GM03348 (cell line): ENCODE measurements around the gene AGO4.

Experiments used
- DNase-seq: peaks from one replicate; pipeline ENCODE4 v3.0.0; 2012; ENCODE audit warnings: low spot score

AGO4 gene

DNA sequence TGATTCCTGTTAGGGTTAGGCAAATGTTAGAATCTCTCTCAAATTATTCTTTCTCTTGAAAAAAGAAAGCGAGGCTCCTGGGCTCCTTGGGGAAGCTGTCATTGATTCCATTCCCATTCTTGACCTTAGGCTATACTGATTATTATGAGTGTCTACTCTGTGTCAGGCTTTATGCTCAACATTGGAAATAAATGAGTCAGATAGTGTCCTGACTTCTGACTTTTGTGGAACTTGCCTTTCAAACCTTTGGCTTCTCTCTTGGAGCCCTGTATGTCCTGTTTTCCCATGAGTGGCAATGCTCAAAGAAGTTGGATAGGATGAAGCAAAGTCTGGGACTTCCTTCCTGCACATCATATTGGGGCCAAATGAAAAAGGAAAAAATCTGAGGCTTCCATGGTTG lies 86.8 kb downstream of the AGO4 start:
- DNase-seq, result no peak

DNA sequence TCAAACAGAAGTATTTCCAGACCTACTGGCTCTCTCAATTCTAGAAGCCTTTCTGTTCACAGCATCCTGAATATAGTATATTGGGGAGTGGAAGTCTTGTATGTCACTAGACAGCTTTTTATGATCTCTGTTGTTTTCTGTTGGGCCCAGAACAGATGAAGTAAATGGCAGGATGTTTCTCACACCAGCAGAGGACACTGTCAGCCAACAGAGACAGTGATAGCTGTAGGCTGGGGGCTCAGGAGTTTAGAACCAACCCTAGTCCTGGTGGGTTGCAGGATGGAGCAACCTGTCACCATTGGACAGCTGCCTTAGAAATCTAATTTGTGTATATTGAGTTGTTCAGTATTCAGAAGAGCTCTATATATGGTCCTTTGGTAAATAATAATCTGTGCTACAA lies 92.1 kb downstream of the AGO4 start:
- no peak for DNase-seq

DNA sequence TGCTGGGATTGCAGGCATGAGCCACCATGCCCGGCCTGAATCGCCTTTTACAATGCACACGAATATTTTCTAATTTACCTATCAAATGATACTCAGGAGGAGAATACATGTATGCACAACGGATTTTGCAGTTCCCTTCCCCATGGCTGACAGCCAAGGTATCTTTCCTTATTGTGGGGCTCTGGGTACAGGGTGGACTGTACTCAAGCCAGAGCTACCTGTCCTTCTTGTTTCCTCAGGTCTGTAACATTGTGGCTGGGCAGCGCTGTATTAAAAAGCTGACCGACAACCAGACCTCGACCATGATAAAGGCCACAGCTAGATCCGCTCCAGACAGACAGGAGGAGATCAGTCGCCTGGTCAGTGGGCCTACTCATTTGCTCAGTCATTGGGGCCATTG lies 93.4 kb downstream of the AGO4 start:
- no peak for DNase-seq

DNA sequence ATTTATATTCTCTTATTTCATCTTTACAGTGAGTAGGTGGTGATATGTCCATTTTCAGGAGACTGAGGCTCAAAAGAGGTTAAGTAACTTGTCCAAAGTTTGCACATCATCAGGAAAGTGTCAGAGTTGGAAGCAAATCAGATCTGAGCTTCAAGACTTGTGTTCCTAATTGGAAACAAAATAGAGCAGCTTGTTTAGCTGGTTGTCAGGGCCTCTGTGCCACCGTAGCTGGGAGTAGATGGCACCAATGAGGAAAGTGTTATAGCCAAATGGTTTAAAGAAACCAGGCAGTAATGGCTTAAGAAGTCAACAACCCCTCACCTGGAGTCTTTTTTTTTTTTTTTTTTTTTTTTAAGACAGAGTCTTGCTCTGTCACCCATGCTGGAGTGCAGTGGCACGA lies 94.9 kb downstream of the AGO4 start:
- no peak for DNase-seq
